H1 (cell line): Measurements from ENCODE around the gene LIG3. TPM values are rescaled to one million over a fixed set of nuclear protein-coding genes. Genes with fewer than 3 reads are reported as not detected.

ENCODE experiments used
- BCL11A ChIP-seq, 2 experiments: IDR thresholded peaks; one replicate each; pipeline ENCODE4 v1.6.1; 2011; ENCODE audit warnings: low read depth in 2 of 2, low read length in 2 of 2, mild to moderate bottlenecking in 2 of 2
- BRCA1 ChIP-seq: IDR thresholded peaks from 2 replicates; pipeline ENCODE4 v1.6.1; 2012; ENCODE audit warnings: low read depth, low read length, improper control_type of control experiment
- CBX8 ChIP-seq: fragments of 300-800, 300-1000 bp; sonication (generic); IDR thresholded peaks from 2 replicates; pipeline ENCODE4 v1.7.1; 2016; ENCODE audit warnings: low read depth, low read length, borderline replicate concordance
- CEBPB ChIP-seq: IDR thresholded peaks from 2 replicates; pipeline ENCODE4 v1.6.1; 2012; ENCODE audit warnings: low read depth, low read length
- CREB1 ChIP-seq: IDR thresholded peaks from 2 replicates; pipeline ENCODE4 v1.6.1; 2012; ENCODE audit warnings: inconsistent platforms
- CTBP2 ChIP-seq: IDR thresholded peaks from 2 replicates; pipeline ENCODE4 v1.7.0; 2011; ENCODE audit warnings: borderline replicate concordance, mild to moderate bottlenecking, moderate library complexity, mixed read lengths, low read length; ENCODE audit not compliant: insufficient read depth, insufficient read length
- EGR1 ChIP-seq: IDR thresholded peaks from 2 replicates; pipeline ENCODE4 v1.6.1; 2011; ENCODE audit warnings: low read depth, low read length, borderline replicate concordance
- EP300 ChIP-seq, 2 experiments: IDR thresholded peaks; 1 replicate in 1 of 2; 2 replicates in 1 of 2; pipeline ENCODE4 v1.6.1; 2011 to 2012; ENCODE audit warnings: low read depth in 2 of 2, low read length in 2 of 2, mild to moderate bottlenecking in 2 of 2, borderline replicate concordance in 1 of 2, inconsistent platforms in 1 of 2, moderate library complexity in 1 of 2
- HDAC6 ChIP-seq: IDR thresholded peaks from one replicate; pipeline ENCODE4 v1.7.1; 2012; ENCODE audit warnings: low read depth, mild to moderate bottlenecking, inconsistent platforms, low read length, moderate library complexity
- KDM1A ChIP-seq: fragments of 200-600, 300-600 bp; sonication (generic); IDR thresholded peaks from 2 replicates; pipeline ENCODE4 v1.7.1; 2016; ENCODE audit warnings: mild to moderate bottlenecking, low read length, borderline replicate concordance
- NRF1 ChIP-seq: IDR thresholded peaks from 2 replicates; pipeline ENCODE4 v1.6.1; 2011; ENCODE audit warnings: mild to moderate bottlenecking, low read depth, low read length, improper control_type of control experiment
- PHF8 ChIP-seq: fragments of 200-600 bp; sonication (generic); conservative IDR thresholded peaks from 2 replicates; pipeline ENCODE4 v1.7.1; 2012; ENCODE audit warnings: low read depth, mild to moderate bottlenecking, inconsistent platforms, low read length, moderate library complexity
- POU5F1 ChIP-seq: IDR thresholded peaks from 2 replicates; pipeline ENCODE4 v1.6.1; 2011; ENCODE audit warnings: low read depth, mild to moderate bottlenecking, low read length, moderate library complexity
- RXRA ChIP-seq: IDR thresholded peaks from 2 replicates; pipeline ENCODE4 v1.6.1; 2011; ENCODE audit warnings: low read depth, mild to moderate bottlenecking, low read length, moderate library complexity; ENCODE audit not compliant: insufficient read depth
- SP4 ChIP-seq: IDR thresholded peaks from 2 replicates; pipeline ENCODE4 v1.6.1; 2012; ENCODE audit warnings: low read length, inconsistent platforms
- TAF1 ChIP-seq: IDR thresholded peaks from 2 replicates; pipeline ENCODE4 v1.6.1; 2011; ENCODE audit warnings: mild to moderate bottlenecking, low read depth, low read length
- TBP ChIP-seq: IDR thresholded peaks from 2 replicates; pipeline ENCODE4 v1.6.1; 2011; ENCODE audit warnings: low read depth, low read length, improper control_type of control experiment
- TEAD4 ChIP-seq: IDR thresholded peaks from 2 replicates; pipeline ENCODE4 v1.6.1; 2012; ENCODE audit warnings: low read depth, low read length, inconsistent platforms, mixed read lengths
- ZNF274 ChIP-seq: IDR thresholded peaks from 2 replicates; pipeline ENCODE4 v1.7.0; 2012; ENCODE audit warnings: low read length, borderline replicate concordance; ENCODE audit errors: extremely low read depth
- polyA plus RNA-seq, 7 experiments: library from polyadenylated mRNA; depleted of rRNA in 3 of 7; stranded (reverse) in 5 of 7; unstranded in 2 of 7; fragments of >200 nt in 5 of 7; fragments of 200-250 nt in 2 of 7; gene quantifications; 1 replicate in 5 of 7; 2 replicates in 1 of 7; 4 replicates in 1 of 7; pipeline versions ENCODE4 v1.2.1 to v1.2.3, GENCODE V29; 2011 to 2013; ENCODE audit warnings: missing spikeins in 2 of 7, mixed read lengths in 2 of 7
- total RNA-seq: library from RNA; stranded (reverse); fragmentation: NEBNext Ultra II Directional; extraction: Animal tissue kit (Norgen Biotek cat#: 25700); gene quantifications from 2 replicates; pipeline ENCODE4 v1.2.1, GENCODE V29; 2021
- TF ChIP-seq, protein P1 (sequence below), 3 experiments: IDR thresholded peaks; 1 replicate in 2 of 3; 2 replicates in 1 of 3; pipeline versions ENCODE4 v1.5.1 to v1.6.1; 2011; ENCODE audit warnings: low read length in 3 of 3, mild to moderate bottlenecking in 3 of 3, inconsistent platforms in 2 of 3, low read depth in 1 of 3, moderate library complexity in 1 of 3; ENCODE audit not compliant: insufficient read depth in 1 of 3; ENCODE audit errors: control extremely low read depth in 1 of 3

LIG3 gene
- total and polyA plus RNA-seq, 2 of the 8 experiments (the other 6 are each of a cell fraction or from before 2014, with no cell fraction given): 63.6 to 89.3 TPM

GRCh38 chr17:34961093-34961911, 19.0 kb upstream of the LIG3 start, which contains the start of the genes CCT6B and ZNF830 (continued):
- no peak for TF ChIP-seq KDM1A
- TF ChIP-seq ZNF274: no peak
- TF ChIP-seq SP4: peak; percentile 59; the same call in 1 of the 2 replicates
- TF ChIP-seq POU5F1: no peak
- peak; percentile 99 for TF ChIP-seq TAF1
- TF ChIP-seq PHF8: peak; percentile 94
- no peak for TF ChIP-seq NRF1
- TF ChIP-seq CEBPB: no peak
- TF ChIP-seq CBX8: no peak
- TF ChIP-seq BRCA1: no peak
- no peak for TF ChIP-seq EGR1
- TF ChIP-seq HDAC6: no peak
- TF ChIP-seq CREB1: peak; percentile 96
- no peak for TF ChIP-seq EP300 (IDR thresholded peaks at IDR 0.05; ENCODE audit: borderline replicate concordance in 1 of 2, low read depth in 2 of 2, low read length in 2 of 2)
- TF ChIP-seq, protein P1, sequence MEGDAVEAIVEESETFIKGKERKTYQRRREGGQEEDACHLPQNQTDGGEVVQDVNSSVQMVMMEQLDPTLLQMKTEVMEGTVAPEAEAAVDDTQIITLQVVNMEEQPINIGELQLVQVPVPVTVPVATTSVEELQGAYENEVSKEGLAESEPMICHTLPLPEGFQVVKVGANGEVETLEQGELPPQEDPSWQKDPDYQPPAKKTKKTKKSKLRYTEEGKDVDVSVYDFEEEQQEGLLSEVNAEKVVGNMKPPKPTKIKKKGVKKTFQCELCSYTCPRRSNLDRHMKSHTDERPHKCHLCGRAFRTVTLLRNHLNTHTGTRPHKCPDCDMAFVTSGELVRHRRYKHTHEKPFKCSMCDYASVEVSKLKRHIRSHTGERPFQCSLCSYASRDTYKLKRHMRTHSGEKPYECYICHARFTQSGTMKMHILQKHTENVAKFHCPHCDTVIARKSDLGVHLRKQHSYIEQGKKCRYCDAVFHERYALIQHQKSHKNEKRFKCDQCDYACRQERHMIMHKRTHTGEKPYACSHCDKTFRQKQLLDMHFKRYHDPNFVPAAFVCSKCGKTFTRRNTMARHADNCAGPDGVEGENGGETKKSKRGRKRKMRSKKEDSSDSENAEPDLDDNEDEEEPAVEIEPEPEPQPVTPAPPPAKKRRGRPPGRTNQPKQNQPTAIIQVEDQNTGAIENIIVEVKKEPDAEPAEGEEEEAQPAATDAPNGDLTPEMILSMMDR (IDR thresholded peaks at IDR 0.05; ENCODE audit: control extremely low read depth in 1 of 3, insufficient read depth in 1 of 3, low read depth in 1 of 3, low read length in 3 of 3): no peak
- no peak for TF ChIP-seq TEAD4
- no peak for TF ChIP-seq BCL11A (IDR thresholded peaks at IDR 0.05; ENCODE audit: low read depth in 2 of 2, low read length in 2 of 2)
- no peak for TF ChIP-seq RXRA
- TF ChIP-seq TBP: peak; percentile 94
- no peak for TF ChIP-seq CTBP2
